SK-N-SH treated with all-trans-retinoic acid at 6 μM for 48 hours (cell line): Measurements from ENCODE around the gene TMC6.

ENCODE experiments used
- CREB5 ChIP-seq: fragments of 250-450 bp; sonication (Bioruptor Pico); IDR thresholded peaks from 2 replicates; pipeline ENCODE4 v1.5.1; 2020; ENCODE audit warnings: low read depth, mild to moderate bottlenecking, moderate library complexity
- CSDC2 ChIP-seq: fragments of 250-450 bp; sonication (Bioruptor Pico); IDR thresholded peaks from 2 replicates; pipeline ENCODE4 v1.5.0; 2020; ENCODE audit warnings: mild to moderate bottlenecking, moderate library complexity
- ESRRG ChIP-seq: fragments of 250-450 bp; sonication (Bioruptor Pico); IDR thresholded peaks from 2 replicates; pipeline ENCODE4 v1.6.1; 2021; ENCODE audit warnings: mild to moderate bottlenecking
- OSR1 ChIP-seq: fragments of 250-450 bp; sonication (Bioruptor Pico); IDR thresholded peaks from 2 replicates; pipeline ENCODE4 v1.8.0; 2022; ENCODE audit warnings: moderate library complexity, mild to moderate bottlenecking, inconsistent platforms
- PATZ1 ChIP-seq: fragments of 250-450 bp; sonication (Bioruptor Pico); IDR thresholded peaks from 2 replicates; pipeline ENCODE4 v1.8.0; 2020; ENCODE audit warnings: mild to moderate bottlenecking, moderate library complexity, borderline replicate concordance
- PPARA ChIP-seq: fragments of 250-450 bp; sonication (Bioruptor Pico); IDR thresholded peaks from 2 replicates; pipeline ENCODE4 v1.5.0; 2020; ENCODE audit warnings: mild to moderate bottlenecking, borderline replicate concordance
- RARB ChIP-seq: fragments of 250-450 bp; sonication (Bioruptor Pico); IDR thresholded peaks from 2 replicates; pipeline ENCODE4 v1.8.0; 2021; ENCODE audit warnings: mild to moderate bottlenecking, moderate library complexity
- SNAI2 ChIP-seq: fragments of 250-450 bp; sonication (Bioruptor Pico); IDR thresholded peaks from 2 replicates; pipeline ENCODE4 v1.5.0; 2020; ENCODE audit warnings: mild to moderate bottlenecking, moderate library complexity
- TSHZ2 ChIP-seq: fragments of 250-450 bp; sonication (Bioruptor Pico); IDR thresholded peaks from 2 replicates; pipeline ENCODE4 v1.5.0; 2020; ENCODE audit warnings: mild to moderate bottlenecking, moderate library complexity
- ZC3H10 ChIP-seq: fragments of 250-450 bp; sonication (Bioruptor Pico); IDR thresholded peaks from 2 replicates; pipeline ENCODE4 v1.5.1; 2021; ENCODE audit warnings: mild to moderate bottlenecking, moderate library complexity
- ZNF565 ChIP-seq: fragments of 450-650 bp; formaldehyde crosslinking; conservative IDR thresholded peaks from 2 replicates; pipeline ENCODE4 v1.5.0; 2020; ENCODE audit warnings: low read depth, mild to moderate bottlenecking, moderate library complexity
- ZNF70 ChIP-seq: fragments of 450-650 bp; formaldehyde crosslinking; IDR thresholded peaks from 2 replicates; pipeline ENCODE4 v1.5.0; 2020; ENCODE audit warnings: mild to moderate bottlenecking, moderate library complexity
- ZNF8 ChIP-seq: fragments of 450-650 bp; formaldehyde crosslinking; IDR thresholded peaks from 2 replicates; pipeline ENCODE4 v1.5.0; 2020; ENCODE audit warnings: mild to moderate bottlenecking, moderate library complexity
- TF ChIP-seq, protein P1 (sequence below): fragments of 250-450 bp; sonication (Bioruptor Pico); IDR thresholded peaks from 2 replicates; pipeline ENCODE4 v1.5.1; 2021; ENCODE audit warnings: mild to moderate bottlenecking, moderate library complexity

GRCh38 chr17:78154903-78155811 is 26.6 kb upstream of the TMC6 start:
- TF ChIP-seq CSDC2 (CRISPR knock-in tag) (no peak), OSR1 (CRISPR knock-in tag) (no peak), ZNF565 (CRISPR knock-in tag) (no peak), TSHZ2 (CRISPR knock-in tag) (no peak), ZC3H10 (CRISPR knock-in tag) (no peak), PATZ1 (CRISPR knock-in tag) (no peak), CREB5 (no peak), PPARA (no peak), SNAI2 (CRISPR knock-in tag) (no peak), ZNF8 (CRISPR knock-in tag) (no peak), ZNF70 (CRISPR knock-in tag) (no peak), RARB (CRISPR knock-in tag) (no peak), ESRRG (CRISPR knock-in tag) (no peak)
- TF ChIP-seq, protein P1, sequence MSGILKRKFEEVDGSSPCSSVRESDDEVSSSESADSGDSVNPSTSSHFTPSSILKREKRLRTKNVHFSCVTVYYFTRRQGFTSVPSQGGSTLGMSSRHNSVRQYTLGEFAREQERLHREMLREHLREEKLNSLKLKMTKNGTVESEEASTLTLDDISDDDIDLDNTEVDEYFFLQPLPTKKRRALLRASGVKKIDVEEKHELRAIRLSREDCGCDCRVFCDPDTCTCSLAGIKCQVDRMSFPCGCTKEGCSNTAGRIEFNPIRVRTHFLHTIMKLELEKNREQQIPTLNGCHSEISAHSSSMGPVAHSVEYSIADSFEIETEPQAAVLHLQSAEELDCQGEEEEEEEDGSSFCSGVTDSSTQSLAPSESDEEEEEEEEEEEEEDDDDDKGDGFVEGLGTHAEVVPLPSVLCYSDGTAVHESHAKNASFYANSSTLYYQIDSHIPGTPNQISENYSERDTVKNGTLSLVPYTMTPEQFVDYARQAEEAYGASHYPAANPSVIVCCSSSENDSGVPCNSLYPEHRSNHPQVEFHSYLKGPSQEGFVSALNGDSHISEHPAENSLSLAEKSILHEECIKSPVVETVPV (CRISPR knock-in tag), result no peak
